GM21825 (cell line): ENCODE results near the gene STRBP.
A peak's percentile ranks its signal among the peaks of the same experiment; 100 is the strongest.
"Not testable (repeated sequence)": the region's sequence is repeated elsewhere in the genome, so short reads cannot be mapped to it uniquely, and the experiment has no call there.

Experiments used
- ATAC-seq: cut with Tn5 transposase; IDR thresholded peaks from one replicate; pipeline ENCODE4 v1.9.1; 2021; ENCODE audit warnings: mild to moderate bottlenecking, moderate library complexity; ENCODE audit not compliant: unreplicated experiment

The STRBP gene

DNA sequence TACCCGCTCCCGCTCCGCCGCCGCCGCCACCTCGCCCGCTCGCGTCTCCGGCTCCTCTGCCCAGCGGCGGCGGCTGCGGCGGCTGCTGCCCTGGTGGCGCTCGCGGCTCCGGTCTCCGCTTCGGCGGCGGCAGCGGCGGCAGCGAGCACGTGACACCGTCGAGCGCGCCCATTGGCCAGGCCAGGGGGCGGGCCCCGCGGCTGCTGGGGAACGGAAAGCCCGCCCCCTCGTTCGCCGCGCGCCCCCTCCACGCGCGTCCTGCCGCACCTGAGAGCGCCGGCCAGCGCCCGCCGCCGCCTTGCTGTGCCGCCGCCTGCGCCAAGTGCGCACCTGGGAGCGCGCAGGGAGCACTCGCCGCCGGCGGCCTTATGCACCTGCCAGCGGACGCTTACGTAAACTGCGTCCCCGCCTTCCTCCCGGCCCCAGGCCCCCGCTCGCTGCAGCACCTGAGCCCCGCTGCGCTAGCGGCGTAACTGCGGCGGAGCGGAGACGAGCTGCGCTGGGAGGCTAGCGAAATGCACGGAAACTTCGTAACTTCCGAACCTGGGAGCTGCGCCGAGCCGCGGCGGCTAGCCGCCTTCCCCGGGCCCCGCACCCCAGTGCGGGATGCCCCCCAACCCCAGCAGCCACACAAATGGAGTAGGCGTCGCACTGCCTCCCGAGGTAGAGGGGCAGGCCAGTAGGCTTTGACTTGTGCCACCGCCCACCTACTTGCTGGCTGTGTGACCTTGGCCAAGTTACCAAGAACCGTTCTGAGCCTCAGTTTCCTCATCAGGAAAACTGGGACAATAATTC, at the start of gene STRBP:
Gene STRBP (minus strand): TSS at position 122 of the 795 bp plus-strand sequence. CDS start 84,452 bp downstream, outside the sequence.
- peak; percentile 83 for ATAC-seq

GRCh38 chr9:123316053-123316718, 47.8 kb upstream of the STRBP start:
- no peak for ATAC-seq

GRCh38 chr9:123315635-123316034, 47.2 kb upstream of the STRBP start:
- no peak for ATAC-seq

- ATAC-seq: no peak
These were observed 46.2 kb upstream of the STRBP start for GRCh38 chr9:123314617-123315016.

DNA sequence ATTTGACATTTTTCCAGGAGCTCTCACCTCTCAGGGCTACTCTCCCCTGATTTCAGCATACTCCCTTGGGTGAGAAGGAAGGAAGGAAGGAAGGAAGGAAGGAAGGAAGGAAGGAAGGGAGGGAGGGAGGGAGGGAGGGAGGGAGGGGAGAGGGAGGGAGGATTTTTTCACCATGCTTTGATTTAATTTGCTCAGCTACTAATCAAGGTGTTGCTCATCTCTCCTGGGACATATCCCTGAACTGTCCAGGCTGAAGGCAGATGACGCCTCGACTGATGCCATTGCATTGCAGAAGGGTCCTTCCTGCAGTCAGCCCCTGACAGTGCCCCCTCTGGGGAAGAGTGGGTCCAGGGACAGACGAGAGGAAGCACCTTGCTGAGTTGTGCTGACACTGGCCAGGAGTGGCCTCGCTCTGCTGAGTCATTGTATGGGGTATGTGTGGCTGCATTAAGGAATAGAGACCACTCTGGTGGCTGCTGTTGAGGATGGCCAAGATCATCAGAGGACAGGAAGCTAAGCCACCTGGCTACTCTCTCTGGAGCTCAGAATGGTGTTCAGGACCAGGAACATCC, 44.0 kb upstream of the STRBP start:
- no peak for ATAC-seq

DNA sequence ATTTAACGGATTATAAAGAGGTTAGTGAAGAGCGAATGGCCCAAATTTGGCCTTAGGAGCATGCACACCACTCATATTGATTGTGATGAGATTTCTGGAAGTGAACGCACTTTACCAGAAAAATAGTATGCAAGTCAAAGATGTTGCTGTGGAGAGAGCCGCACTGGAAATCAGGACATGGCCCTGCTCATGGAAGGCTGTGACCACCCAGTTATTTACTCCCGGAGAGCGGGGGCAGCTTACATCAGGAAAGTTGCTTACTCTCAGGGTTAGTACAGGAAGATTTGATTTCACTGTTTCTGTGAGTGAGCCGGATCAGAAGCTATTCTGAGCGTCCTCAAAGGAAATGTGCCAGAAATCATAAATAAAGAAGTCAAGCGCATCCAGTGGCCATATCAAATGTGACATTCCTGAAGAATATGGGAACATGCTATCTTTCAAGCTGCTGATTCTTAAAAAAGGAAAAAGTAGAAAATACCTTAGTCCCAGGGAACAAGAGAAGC, 42.9 kb upstream of the STRBP start:
- ATAC-seq: no peak

DNA sequence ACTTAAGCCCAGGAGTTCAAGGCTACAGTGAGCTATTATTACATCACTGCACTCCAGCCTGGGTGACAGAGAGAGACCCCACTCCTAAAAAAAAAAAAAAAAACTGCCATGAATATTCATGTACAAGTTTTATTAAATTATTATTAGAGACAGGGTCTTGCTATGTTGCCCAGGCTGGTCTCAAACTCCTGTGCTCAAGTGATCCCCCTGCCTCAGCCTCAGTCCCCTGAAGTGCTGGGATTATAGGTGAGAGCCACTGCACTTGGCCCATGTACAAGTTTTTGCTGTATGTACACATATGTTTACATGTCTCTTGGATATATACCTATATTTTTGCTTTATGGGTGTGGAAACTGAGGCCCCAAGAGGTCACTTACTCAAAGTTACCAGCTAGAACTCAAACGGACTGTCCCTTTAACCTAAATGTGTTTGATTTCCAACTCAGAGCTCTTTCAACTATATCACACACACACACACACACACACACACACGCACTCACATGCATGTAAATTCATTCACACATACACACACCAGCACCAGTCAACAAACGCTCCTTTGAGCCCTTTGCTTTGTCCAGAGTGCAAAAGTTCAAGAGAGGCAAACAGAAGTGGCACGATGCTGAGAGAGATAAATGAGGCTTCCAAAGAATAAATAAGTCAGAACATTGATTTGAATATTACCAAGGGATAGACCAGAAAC, 42.3 kb upstream of the STRBP start:
- ATAC-seq: no peak

- ATAC-seq: no peak
These were observed 41.2 kb upstream of the STRBP start for GRCh38 chr9:123309611-123310010.

- ATAC-seq: no peak
These were observed 37.5 kb upstream of the STRBP start for GRCh38 chr9:123305879-123306278.

GRCh38 chr9:123304340-123304691, 35.9 kb upstream of the STRBP start:
- ATAC-seq: no peak

DNA sequence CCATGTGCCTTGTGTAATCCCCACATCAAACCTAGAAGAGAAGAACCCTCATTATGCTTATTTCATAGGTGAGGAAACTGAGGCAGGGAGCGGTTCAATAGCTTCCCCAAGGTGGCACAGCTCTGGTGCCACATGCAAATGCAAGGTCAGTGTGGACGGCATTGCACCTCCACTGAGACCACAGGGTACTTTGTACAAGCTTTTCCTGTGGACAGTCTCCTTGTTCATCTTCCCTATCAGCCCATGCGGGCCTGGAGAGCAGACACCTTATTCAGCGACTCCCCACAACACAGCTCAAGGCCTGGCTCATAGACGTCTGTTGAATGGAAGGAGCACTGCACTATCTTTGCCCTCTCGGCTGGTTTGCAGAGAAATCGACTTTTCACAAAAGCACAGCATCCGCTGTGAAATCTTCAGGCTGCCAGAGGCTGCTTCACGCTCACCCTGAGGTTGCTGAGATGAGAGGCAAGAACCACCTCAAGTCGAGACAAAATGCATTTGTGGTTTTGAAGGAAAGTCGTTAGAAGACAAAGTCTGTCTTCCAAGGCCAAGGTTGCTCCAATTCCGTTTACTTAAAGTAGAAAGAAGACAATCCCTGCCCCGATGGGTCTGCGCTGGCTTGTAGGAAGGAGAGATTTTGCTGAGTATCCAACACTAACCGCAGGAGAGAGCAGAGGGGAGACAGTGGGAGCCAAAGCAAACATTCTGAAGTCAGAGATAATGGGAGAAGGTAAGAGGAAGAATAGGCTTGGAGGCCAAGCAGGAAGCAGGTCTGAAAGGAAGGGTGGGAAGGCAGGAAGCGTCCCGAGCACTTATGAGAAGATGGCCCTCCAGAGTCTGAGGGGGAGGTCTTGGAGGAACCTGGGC, 34.2 kb upstream of the STRBP start:
- no peak for ATAC-seq

DNA sequence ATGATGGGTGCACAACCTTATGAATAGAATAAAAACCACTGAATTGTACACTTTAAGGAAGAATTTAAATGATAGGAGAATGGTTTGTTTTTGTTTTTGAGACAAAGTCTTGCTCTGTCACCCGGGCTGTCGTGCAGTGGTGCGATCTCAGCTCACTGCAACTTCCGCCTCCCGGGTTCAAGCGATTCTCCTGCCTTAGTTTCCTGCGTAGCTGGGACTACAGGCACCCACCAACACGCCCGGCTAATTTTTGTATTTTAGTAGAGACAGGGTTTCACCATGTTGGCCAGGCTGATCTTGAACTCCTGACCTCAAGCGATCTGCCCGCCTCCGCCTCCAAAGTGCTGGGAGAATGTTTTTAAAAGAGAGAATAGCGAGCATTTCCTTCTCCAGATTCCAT, 33.5 kb upstream of the STRBP start:
- not testable (repeated sequence) for ATAC-seq

- ATAC-seq: no peak
These were observed 32.2 kb upstream of the STRBP start for GRCh38 chr9:123300554-123300953.

DNA sequence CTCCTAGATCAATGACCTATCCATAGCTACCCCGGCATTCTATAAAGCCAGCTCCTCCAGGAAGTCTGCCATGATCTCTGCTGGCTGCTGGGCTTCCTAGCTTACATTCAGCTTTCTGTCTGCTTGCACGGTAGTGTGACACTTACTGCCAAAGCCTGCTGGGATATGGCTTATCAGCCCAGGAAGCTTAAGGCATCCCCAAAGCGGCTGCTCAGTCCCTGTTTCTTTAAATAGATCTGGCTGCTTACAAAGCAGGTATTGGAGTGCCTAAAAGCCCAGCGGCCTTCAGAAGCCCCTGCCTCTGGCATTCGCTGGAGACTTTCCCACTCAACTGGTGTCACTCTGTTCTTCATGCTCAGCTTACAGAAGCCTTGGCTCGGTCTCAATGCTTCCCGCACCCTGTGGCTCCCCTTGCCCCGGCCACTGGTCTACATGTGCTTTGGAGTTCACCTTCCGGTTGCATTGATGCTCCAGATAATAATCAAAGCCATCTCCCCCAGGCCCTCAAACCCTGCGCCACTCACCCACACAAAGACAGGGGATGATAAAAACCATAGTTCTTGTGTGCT, 31.3 kb upstream of the STRBP start:
- ATAC-seq: no peak

GRCh38 chr9:123296174-123296573, 27.8 kb upstream of the STRBP start:
- no peak for ATAC-seq

DNA sequence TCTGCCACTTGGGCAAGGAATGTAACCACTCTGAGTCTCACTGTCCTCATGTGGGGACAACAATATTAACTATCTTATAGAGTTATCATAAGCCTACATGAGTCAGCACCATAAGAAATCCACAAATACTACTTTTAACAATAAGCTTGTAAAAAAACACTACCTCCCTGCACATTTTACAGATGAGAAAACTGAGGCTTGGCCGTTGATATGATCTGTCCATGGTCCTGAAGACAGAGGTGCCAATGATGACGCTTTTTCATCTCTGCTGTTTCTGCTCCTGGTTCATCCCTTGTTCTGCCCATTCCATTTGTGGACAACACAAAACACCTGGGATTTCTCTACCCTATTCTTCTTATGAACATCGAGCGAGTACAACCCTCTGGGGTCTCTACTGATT, 23.4 kb upstream of the STRBP start:
- ATAC-seq: no peak

DNA sequence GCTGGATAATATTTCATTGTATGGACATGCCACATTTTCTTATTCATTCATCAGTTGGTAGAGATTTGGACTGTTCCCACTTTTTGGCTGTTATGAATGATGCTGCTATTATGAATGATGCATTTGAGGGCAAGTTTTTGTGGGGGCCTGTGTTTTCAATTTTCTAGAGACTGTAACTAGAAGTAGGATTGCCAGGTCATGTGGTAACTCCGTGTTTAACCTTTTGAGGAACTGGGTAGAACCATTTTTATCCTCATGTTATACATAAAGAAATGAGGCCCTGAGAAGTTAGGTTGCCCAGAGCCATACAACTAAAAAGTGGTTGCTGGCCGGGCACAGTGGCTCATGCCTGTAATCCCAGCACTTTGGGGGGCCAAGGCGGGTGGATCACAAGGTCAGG, 22.4 kb upstream of the STRBP start:
- no peak for ATAC-seq

DNA sequence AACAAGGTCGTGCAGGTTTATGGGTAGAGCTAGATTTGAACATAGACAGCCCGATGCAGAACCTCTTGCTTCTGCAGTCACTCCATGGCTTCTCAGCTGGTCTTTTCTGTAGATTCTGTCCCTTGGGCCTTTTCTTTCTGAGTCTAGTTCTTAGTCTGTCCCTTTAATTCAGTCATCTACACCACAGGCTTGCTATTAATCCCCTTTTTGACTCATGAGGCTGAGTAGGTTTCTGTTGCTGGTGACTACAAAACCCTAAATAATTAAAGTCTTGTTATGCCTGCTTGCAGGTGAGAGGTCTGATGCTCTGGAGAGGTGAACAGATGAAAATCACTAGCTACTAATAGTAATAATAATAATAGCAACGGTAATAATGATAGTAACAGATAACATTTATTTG, 19.3 kb upstream of the STRBP start:
- no peak for ATAC-seq

DNA sequence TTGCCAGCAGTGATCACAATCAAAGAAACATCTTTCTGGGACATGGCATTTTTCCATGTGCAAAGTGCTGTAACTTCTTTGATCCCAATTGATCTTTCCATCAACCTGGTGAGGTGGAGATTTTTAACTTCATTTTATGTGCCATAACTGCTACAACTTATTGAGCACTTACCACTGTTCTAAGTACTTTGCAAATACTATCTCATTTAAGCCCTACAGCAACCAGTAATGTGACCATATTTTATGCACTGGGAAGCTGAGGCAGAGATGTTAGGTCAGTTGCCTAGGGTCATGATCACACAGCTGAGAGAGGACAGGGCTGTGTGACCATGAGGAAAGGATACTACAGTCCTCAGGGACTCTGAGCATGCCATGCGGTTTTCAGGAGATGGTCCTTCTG, 17.9 kb upstream of the STRBP start:
- no peak for ATAC-seq

- no peak for ATAC-seq
These were observed 16.3 kb upstream of the STRBP start for GRCh38 chr9:123284656-123285055.
